Lower leg skin (tissue), 3 donors: ENCODE data around the gene ANKRD23.

ENCODE experiments used
- POLR2A ChIP-seq, 2 donors: fragments of 450-650 bp; IDR thresholded peaks; one replicate each; pipeline ENCODE4 v1.6.1; 2016 to 2017; ENCODE audit warnings: antibody characterized with exemption in 2 of 2, mild to moderate bottlenecking in 1 of 2, moderate library complexity in 1 of 2
- TF ChIP-seq, protein P1 (sequence below), 3 donors: fragments of 450-650 bp; IDR thresholded peaks; one replicate each; pipeline ENCODE4 v1.5.1; 2016; ENCODE audit warnings: antibody characterized with exemption in 3 of 3, mild to moderate bottlenecking in 3 of 3, moderate library complexity in 2 of 3

DNA sequence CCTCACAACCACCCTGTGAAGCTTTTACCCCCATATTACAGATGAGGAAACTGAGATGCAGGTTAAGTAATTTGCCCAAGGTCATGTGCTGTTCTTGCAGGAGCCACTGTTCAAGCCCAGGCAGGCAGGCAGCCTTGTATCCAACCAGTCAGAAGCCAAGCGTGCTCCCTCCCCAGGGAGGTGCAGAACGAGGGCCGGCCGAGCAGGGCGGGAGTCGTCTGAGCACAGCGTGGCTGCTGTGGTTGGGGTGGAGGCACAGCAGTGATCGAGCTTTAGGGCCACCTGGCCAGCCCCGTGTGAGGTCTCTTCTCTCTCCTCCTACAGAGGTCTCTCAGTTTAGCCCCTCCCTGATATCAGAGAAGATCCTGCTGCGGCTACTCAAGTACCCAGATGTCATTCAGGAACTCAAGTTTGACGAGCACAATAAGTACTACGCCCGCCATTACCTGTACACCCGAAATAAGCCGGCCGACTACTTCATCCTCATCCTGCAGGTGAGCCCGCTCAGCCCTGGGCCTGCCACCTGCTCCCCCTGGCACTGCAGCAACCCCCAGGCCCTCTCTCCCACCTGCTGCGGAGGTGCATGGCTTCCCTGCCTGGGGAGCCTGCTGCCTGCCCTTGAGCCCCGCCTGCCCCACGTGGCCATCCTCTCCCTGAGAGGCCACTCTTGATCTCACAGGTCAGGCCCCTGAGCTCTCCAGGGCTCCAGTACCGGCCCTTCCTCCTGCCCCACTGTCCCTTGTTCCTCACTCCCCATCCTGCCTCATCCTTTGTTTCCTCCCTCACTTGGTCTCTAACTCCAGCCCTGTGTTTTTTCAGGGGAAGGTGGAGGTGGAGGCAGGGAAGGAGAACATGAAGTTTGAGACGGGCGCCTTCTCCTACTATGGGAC lies 44.8 kb downstream of the ANKRD23 start:
- TF ChIP-seq POLR2A (IDR thresholded peaks at IDR 0.05), result no peak
- TF ChIP-seq, protein P1, sequence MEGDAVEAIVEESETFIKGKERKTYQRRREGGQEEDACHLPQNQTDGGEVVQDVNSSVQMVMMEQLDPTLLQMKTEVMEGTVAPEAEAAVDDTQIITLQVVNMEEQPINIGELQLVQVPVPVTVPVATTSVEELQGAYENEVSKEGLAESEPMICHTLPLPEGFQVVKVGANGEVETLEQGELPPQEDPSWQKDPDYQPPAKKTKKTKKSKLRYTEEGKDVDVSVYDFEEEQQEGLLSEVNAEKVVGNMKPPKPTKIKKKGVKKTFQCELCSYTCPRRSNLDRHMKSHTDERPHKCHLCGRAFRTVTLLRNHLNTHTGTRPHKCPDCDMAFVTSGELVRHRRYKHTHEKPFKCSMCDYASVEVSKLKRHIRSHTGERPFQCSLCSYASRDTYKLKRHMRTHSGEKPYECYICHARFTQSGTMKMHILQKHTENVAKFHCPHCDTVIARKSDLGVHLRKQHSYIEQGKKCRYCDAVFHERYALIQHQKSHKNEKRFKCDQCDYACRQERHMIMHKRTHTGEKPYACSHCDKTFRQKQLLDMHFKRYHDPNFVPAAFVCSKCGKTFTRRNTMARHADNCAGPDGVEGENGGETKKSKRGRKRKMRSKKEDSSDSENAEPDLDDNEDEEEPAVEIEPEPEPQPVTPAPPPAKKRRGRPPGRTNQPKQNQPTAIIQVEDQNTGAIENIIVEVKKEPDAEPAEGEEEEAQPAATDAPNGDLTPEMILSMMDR (IDR thresholded peaks at IDR 0.05), result no peak
